ENCODE data around the gene PERCC1. TPM values are rescaled to one million over a fixed set of nuclear protein-coding genes. Genes with fewer than 3 reads are reported as not detected.

The PERCC1 gene
- polyA plus RNA-seq, 6 donors from 2014 or later = not detected

DNA sequence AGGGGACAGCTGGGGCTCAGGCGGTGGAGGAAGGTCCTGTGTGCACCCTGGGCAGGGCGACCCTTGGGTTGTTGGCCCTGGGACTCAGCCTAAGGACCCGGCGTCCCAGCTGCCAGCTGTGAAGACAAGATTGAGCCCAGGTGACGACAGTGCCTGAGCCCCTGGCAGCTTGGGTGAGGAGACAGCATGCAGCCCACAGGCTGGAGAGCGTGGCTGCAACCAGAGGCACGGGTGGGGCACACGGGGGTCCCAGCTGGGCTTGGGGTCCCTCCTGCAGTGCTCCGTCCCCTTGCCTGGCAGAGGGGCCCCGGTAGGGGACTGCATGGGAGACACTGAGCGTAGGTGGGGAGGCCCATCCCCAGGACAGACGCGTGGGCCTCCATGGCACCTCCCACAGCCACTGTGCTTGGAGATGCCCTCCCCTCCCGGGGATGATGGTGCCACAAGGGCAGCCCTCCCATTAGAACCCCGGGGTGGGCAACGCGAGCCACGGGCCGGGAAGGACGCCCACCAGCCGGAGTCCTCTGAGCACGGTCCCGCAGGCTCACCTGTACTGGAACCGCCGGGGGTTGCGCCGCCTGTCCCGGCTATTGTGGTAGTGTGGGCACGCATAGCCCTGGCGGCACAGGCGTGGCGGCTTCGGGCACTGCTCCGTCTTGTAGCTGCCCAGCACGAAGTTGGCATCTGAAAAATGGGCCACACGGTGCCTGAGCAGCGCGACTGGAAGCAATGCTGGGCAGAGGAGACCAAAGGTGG lies 31.9 kb upstream of the PERCC1 start:
- ATAC-seq (ENCODE audit: low read depth in 2 of 2) (no peak), DNase-seq (no peak)
- no peaks in the 10 kb centered on the region for H3K9me3 Mint-ChIP-seq
- peak overlapping the region in 1 of 8 donors; percentile 32 for H3K4me3 Mint-ChIP-seq
- H3K27me3 Mint-ChIP-seq = no peaks in the 10 kb centered on the region
- H3K36me3 Mint-ChIP-seq = no peaks in the 10 kb centered on the region
- no peak overlapping the region for H3K27ac Mint-ChIP-seq
- H3K4me1 Mint-ChIP-seq = peaks cover 0 to 12% (median 5%) of the 10 kb centered on the region in 3 donors

DNA sequence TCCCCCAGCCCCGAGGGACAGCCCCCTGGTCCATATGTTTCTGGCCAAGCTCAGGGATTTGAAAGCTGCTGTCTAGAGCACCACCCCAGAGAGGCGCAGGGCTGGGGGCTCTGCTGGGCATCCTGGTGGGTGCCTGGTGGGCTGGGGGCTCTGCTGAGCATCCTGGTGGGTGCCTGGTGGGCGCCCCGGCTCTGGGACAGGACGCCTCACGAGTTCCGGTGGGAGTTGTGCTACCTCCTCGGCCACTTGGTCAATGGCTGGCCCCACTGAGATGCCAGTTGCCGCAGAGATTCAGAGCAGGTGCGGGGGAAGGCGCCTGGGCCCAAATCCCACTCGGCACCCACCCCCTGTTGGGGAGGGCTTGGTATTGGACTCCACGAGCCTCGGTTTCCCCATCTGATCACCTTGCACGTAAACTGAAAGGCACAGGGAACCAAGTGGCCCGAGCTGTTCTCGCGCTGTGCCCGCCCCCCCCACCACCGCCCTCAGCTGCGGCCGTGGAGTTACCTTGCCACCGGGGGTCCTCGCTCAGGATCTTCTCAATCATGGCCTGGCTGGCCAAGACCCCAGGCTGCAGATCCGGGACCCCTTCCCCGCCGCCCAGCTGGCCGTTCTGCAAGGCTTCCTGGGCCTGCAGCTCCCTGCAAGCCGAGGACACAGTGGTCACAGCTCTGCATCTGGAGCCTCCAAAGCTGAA lies 29.7 kb upstream of the PERCC1 start:
- H3K9me3 Mint-ChIP-seq = no peaks in the 10 kb centered on the region
- H3K4me1 Mint-ChIP-seq = peaks cover 5 to 28% (median 6%) of the 10 kb centered on the region in 3 donors
- DNase-seq = no peak
- no peaks in the 10 kb centered on the region for H3K36me3 Mint-ChIP-seq
- no peak overlapping the region for H3K4me3 Mint-ChIP-seq
- no peak overlapping the region for H3K27ac Mint-ChIP-seq
- no peaks in the 10 kb centered on the region for H3K27me3 Mint-ChIP-seq
- ATAC-seq (ENCODE audit: low read depth in 2 of 2) = no peak

DNA sequence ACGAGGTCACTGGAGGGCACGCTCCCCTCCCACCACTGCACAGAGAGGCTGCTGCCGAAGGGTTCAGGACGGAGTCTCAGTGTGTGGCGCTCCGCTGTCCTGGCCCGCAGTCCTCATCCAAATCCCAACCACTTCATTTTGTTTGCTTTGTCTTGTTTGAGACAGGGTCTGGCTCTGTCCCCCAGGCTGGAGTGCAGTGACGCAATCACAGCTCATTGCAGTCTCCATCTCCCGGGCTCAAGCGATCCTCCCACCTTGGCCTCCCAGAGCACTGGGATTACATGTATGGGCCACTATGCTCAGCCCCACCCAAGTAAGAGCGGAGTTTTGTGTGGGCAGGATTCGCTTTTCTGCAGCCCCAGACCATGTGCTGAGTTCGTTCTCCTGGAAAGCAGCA lies 29.1 kb upstream of the PERCC1 start:
- Mint-ChIP-seq H3K9me3 (no peaks in the 10 kb centered on the region), H3K27ac (no peak overlapping the region), H3K4me3 (peak overlapping the region in 1 of 8 donors; percentile 5), H3K36me3 (no peaks in the 10 kb centered on the region), H3K4me1 (peaks cover 5 to 32% (median 7%) of the 10 kb centered on the region in 3 donors), H3K27me3 (no peaks in the 10 kb centered on the region)
- no peak for DNase-seq
- no peak for ATAC-seq (ENCODE audit: low read depth in 2 of 2)

DNA sequence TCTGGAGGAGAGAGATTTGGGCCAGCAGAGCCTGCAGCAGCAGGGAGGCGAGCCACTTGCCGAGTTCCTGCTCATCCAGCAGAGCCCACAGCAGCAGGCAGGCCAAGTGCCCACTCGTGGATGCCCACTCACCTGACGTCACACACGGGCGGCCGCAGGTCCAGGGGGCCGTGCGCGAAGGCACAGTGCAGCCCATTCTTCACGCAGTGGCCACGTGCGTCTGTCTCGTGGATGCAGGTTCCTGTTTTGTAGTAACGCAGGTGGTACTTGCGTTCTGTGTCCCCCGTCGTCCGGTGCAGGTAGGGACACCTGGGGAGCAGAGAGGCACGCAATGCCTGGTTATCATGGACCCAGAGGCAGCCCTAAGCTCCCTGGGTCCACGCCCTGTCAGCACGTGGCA lies 27.8 kb upstream of the PERCC1 start:
- H3K27me3 Mint-ChIP-seq = no peaks in the 10 kb centered on the region
- ATAC-seq (ENCODE audit: low read depth in 2 of 2) = no peak
- H3K4me3 Mint-ChIP-seq = no peak overlapping the region
- H3K36me3 Mint-ChIP-seq = no peaks in the 10 kb centered on the region
- peaks cover 8 to 39% (median 19%) of the 10 kb centered on the region in 3 donors for H3K4me1 Mint-ChIP-seq
- no peaks in the 10 kb centered on the region for H3K9me3 Mint-ChIP-seq
- DNase-seq = no peak
- H3K27ac Mint-ChIP-seq = peak overlapping the region in 1 of 6 donors; percentile 21

DNA sequence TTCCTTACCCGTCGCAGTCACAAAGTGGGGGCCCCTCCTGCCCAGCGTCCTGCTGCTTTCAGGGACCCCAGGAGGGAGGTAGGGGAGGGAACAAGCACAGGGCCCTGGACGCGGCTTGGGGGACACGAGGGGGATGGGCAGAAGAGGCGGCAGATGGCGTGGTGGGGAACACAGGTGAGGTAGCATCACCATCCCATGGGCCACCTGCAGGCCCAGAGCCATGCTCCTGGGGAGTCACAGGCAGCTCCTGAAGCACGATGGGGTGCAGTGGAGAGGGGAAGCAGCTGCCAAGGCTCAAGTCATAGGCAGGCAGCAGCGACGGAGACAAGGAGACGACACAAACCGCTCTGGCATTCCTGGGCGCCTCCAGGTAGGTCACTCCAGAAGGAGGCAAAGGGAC lies 27.1 kb upstream of the PERCC1 start:
- Mint-ChIP-seq H3K27me3 (no peaks in the 10 kb centered on the region), H3K9me3 (no peaks in the 10 kb centered on the region), H3K4me1 (peaks cover 14 to 39% (median 22%) of the 10 kb centered on the region in 3 donors), H3K36me3 (no peaks in the 10 kb centered on the region), H3K4me3 (peak overlapping the region in 1 of 8 donors; percentile 74), H3K27ac (peak overlapping the region in 1 of 6 donors; percentile 21)
- DNase-seq = no peak
- no peak for ATAC-seq (ENCODE audit: low read depth in 2 of 2)

DNA sequence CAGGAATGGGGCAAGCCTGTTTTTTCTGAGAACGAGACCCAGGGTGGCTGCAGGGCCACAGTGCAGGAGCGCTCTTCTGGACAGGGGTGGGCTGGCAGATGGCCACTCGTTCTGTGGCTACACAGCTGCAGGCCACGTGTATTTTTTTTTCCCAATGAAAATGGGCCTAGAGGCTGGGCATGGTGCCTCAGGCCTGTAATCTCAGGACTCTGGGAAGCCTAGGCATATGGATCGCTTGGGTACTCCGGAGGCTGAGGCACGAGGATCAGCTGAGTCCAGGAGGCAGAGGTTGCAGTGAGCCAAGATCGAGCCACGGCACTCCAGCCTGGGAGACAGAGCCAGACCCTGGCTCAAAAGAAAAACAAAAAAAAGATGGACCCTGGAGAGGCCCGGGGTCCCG lies 23.1 kb upstream of the PERCC1 start:
- Mint-ChIP-seq H3K27ac (peak overlapping the region in 5 of 6 donors; percentile 50 to 83 (median 79)), H3K27me3 (no peaks in the 10 kb centered on the region), H3K4me1 (peaks cover 14 to 44% (median 43%) of the 10 kb centered on the region in 3 donors), H3K9me3 (no peaks in the 10 kb centered on the region), H3K4me3 (peak overlapping the region in 7 of 8 donors; percentile 79 to 85 (median 82)), H3K36me3 (no peaks in the 10 kb centered on the region)
- no peak for ATAC-seq (ENCODE audit: low read depth in 2 of 2)
- DNase-seq = no peak

DNA sequence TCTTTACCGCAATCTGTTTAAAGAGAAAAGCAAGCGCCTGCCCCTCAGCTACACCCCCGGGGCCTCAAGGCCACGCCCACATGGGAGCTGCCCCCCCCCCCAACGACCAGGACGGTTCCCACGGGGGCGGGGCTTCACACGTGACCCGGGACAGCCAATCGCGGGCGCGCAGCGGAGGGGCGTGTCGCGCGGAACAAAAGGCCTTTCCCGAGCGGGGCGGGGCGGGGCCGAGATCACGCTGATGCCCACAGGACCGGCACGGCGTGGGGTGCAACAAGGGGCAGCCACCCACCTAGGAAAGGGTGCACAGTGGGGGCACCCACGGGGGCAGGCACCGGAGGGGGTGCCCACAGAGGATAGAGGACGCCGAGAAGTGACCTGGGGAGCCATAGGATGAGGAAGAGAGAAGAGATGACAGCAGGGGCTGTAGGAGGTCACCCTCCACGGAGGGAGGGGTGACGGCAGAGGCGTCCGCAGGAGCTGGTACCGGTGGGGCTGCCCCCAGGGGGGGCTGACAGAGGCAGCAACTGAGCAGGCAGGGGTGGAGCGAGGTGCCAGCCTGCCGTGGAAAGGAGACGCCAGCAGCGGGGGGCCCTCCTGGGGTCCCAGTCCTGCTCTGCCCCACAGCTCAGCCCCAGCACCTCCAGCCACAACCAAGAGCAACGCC lies 22.6 kb upstream of the PERCC1 start:
- H3K9me3 Mint-ChIP-seq = no peaks in the 10 kb centered on the region
- peak; percentile 90 to 93 for ATAC-seq (ENCODE audit: low read depth in 2 of 2)
- peaks cover 12 to 48% (median 42%) of the 10 kb centered on the region in 3 donors for H3K4me1 Mint-ChIP-seq
- H3K27me3 Mint-ChIP-seq = no peaks in the 10 kb centered on the region
- no peaks in the 10 kb centered on the region for H3K36me3 Mint-ChIP-seq
- H3K4me3 Mint-ChIP-seq = peak overlapping the region; percentile 62 to 88 (median 81)
- peak overlapping the region in 5 of 6 donors; percentile 33 to 93 (median 79) for H3K27ac Mint-ChIP-seq
- peak; percentile 95 for DNase-seq

DNA sequence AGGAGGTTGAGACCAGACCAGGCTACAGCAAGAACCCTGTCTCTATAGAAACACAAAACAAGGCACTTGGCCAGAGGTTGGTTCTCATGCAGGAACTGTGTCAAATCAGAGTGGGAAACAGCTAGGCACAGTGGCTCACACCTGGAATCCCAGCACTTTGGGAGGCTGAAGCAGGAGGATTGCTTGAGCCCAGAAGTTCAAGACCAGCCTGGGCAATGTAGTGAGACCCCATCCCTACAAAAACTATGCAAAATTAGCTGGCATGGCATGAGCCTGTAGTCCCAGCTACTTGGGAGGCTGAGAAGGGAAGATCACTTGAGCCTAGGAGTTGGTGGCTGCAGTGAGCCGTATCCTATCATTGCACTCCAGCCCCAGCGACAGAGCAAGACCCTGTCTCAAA lies 18.0 kb upstream of the PERCC1 start:
- Mint-ChIP-seq H3K4me3 (peak overlapping the region; percentile 29 to 95 (median 81)), H3K36me3 (no peaks in the 10 kb centered on the region)

DNA sequence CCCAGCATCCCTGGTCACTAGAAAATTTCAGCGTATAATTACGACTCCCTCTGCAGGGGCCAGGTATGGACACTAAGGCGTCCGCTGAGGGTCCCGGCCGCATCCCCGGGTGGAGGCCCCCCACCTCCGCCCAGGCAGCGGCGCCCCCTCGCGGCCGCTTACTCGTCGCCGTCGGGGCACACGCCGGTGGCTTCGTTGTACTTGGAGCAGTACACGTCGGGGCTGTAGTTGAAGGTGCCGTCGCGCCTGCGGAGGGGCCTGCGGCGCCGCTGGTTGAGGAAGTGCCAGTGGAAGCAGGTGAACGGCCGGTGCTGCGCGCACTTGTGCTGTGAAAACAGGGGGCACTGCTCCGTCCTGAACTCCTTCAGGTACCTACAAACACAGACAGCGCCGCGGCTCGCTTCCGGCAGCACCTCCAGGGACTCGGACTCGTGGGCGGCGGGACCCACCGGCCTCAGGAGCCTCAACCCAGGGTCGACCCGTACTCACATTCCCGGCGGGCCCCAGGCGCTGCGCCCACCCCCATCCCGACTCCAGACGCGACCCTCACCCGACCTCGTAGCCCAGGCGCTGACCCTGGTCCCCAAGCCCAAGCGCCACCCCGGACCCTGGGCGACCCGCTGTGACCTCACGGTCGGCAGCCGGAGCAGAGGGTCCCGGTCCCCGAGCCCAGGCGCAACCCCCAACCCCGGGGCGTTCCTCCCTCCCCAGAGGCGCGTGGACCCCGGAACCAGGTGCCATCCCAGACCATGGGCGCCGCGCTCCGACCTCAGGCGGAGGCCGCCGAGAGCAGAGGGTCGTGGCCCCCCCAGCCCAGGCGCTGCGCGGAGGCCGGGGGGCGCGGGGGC lies 17.0 kb upstream of the PERCC1 start:
- DNase-seq (peak; percentile 60), ATAC-seq (ENCODE audit: low read depth in 2 of 2) (peak; percentile 75)
- Mint-ChIP-seq H3K36me3 (no peaks in the 10 kb centered on the region), H3K27ac (peak overlapping the region; percentile 82 to 97 (median 88)), H3K4me1 (peaks cover 0 to 45% (median 9%) of the 10 kb centered on the region in 3 donors), H3K27me3 (no peaks in the 10 kb centered on the region), H3K9me3 (no peaks in the 10 kb centered on the region), H3K4me3 (peak overlapping the region; percentile 84 to 95 (median 88))

More for the DNA sequence above, 18.0 kb upstream of the PERCC1 start:
- no peaks in the 10 kb centered on the region for H3K9me3 Mint-ChIP-seq
- H3K27ac Mint-ChIP-seq = peak overlapping the region in 1 of 6 donors; percentile 73
- DNase-seq (no peak), ATAC-seq (ENCODE audit: low read depth in 2 of 2) (no peak)
- H3K27me3 Mint-ChIP-seq = no peaks in the 10 kb centered on the region
- peaks cover 8 to 43% (median 16%) of the 10 kb centered on the region in 3 donors for H3K4me1 Mint-ChIP-seq

DNA sequence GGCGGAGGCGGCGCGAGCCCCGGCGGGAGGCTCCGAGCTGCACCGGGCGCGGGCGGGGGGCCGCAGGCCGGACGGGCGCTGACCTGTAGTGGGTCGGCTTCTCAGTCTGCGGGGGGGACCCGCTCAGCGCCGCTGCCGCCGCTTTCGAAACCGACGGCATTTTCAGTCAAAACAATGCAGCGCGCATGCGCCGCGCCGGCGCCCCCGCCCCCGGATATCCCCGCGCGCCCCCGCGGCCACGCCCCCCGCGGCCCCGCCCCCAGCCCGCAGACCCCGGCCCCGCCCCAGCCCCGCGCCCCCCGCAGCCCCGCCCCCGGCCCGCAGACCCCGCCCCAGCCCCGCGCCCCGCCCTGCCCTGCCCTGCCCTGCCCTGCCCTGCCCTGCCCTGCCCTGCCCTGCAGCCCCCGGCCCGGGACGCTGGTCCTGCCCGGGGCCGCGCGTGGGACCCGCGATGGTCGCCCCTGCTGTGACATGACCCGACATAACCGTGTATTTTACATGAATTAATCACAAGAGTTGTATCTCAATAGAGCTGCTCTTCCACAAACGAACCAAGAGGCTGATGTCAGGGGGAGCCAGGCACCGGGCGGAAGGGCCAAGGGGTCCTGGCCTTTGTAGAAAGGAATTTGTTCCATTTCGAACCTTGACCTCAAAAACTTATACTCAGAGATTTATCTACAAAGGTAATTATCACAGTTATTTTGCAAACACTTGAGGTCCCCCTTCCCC lies 16.2 kb upstream of the PERCC1 start, which contains the start of gene UNKL:
Gene UNKL (minus strand): TSS at position 173 of the 729 bp plus-strand sequence. CDS start 13 bp downstream, at position 160.
- H3K36me3 Mint-ChIP-seq = no peaks in the 10 kb centered on the region
- H3K27me3 Mint-ChIP-seq = no peaks in the 10 kb centered on the region
- H3K4me3 Mint-ChIP-seq = peak within 1 kb of the TSS; percentile 84 to 95 (median 88)
- DNase-seq = peak; percentile 76
- peak; percentile 68 to 73 for ATAC-seq (ENCODE audit: low read depth in 2 of 2)
- no peaks in the 10 kb centered on the region for H3K9me3 Mint-ChIP-seq
- H3K27ac Mint-ChIP-seq = peak within 1 kb of the TSS; percentile 82 to 97 (median 93)
- H3K4me1 Mint-ChIP-seq = peaks cover 0 to 46% (median 9%) of the 10 kb centered on the region in 3 donors

DNA sequence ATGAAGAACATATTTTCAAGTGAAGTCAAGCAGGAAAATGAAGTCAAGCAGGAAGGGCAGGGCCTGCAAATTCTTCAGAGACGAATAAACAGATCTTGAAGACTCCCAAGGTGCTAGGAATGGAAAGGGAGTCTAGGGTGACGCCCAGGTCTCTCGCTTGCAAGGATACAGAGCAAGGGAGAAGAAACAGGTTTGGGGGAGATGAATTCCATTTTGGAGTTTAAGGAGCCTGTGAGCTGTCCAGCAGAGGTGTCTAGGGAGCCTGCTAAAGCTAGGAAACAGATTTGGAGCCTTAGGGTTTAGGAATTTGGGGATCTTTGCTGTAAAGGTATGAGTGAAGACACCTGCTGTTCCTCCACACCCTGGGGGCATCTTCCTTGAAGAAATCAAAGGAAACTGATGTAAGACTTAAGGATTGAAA lies 14.3 kb upstream of the PERCC1 start:
- ATAC-seq (ENCODE audit: low read depth in 2 of 2) (no peak), DNase-seq (no peak)
- Mint-ChIP-seq H3K27me3 (no peaks in the 10 kb centered on the region), H3K4me1 (peaks cover 3 to 52% (median 13%) of the 10 kb centered on the region in 3 donors), H3K9me3 (no peaks in the 10 kb centered on the region), H3K36me3 (no peaks in the 10 kb centered on the region), H3K4me3 (peak overlapping the region in 4 of 8 donors; percentile 39 to 72 (median 47)), H3K27ac (peak overlapping the region in 2 of 6 donors; percentile 72 to 90)

DNA sequence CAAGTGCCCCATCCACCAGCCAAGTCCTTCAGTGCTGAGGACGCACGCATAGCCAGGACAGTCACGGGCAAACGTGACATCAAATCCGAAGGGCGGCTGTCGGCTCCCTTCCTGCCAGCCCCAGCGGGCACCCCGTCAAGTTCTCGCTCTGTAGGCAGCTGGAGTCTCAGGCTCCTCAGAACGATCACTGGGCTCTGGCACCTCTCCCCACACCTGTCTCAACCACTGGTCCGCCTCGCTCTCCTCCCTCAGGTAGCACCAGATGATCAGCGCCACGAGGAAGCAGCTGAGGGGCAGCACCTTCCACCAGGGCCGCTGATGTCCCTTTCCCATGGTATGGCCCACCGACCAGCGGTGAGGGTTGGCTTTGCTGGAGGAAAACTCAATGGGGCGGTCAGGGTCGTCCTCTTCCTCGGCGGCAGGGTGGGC lies 10.8 kb upstream of the PERCC1 start:
- Mint-ChIP-seq H3K27ac (peak overlapping the region; percentile 33 to 97 (median 92)), H3K4me3 (peak overlapping the region; percentile 90 to 96 (median 96)), H3K9me3 (no peaks in the 10 kb centered on the region), H3K36me3 (no peaks in the 10 kb centered on the region), H3K27me3 (no peaks in the 10 kb centered on the region), H3K4me1 (peaks cover 7 to 43% (median 16%) of the 10 kb centered on the region in 3 donors)
- DNase-seq = no peak
- no peak for ATAC-seq (ENCODE audit: low read depth in 2 of 2)
